NCI-H345 treated with DMSO at 0.1 percent for 48 hours (cell line): Measurements from ENCODE around the gene AXIN2.

Experiments used
- DNase-seq: peaks from one replicate; lab custom pipeline; 2025; ENCODE audit not compliant: unreplicated experiment; lab: John Stamatoyannopoulos, UW

The AXIN2 gene

GRCh38 chr17:65554553-65555223 is 6.8 kb downstream of the AXIN2 start:
- no peak for DNase-seq

GRCh38 chr17:65553646-65554552 is 7.5 kb downstream of the AXIN2 start:
- DNase-seq: no peak

- DNase-seq: no peak
Observed at GRCh38 chr17:65553009-65553645, 8.3 kb downstream of the AXIN2 start.

GRCh38 chr17:65552214-65552613 is 9.2 kb downstream of the AXIN2 start:
- no peak for DNase-seq

- no peak for DNase-seq
Observed at GRCh38 chr17:65551267-65552040, 10.0 kb downstream of the AXIN2 start.

- no peak for DNase-seq
Observed at GRCh38 chr17:65550758-65551157, 10.7 kb downstream of the AXIN2 start.

GRCh38 chr17:65550075-65550662 is 11.3 kb downstream of the AXIN2 start:
- no peak for DNase-seq

GRCh38 chr17:65548269-65548969 is 13.0 kb downstream of the AXIN2 start:
- DNase-seq: no peak

- no peak for DNase-seq
Observed at GRCh38 chr17:65547253-65547670, 14.2 kb downstream of the AXIN2 start.

GRCh38 chr17:65546579-65546978 is 14.9 kb downstream of the AXIN2 start:
- DNase-seq: no peak

GRCh38 chr17:65545705-65546523 is 15.5 kb downstream of the AXIN2 start:
- no peak for DNase-seq

- no peak for DNase-seq
Observed at GRCh38 chr17:65544672-65545071, 16.8 kb downstream of the AXIN2 start.

GRCh38 chr17:65542610-65543009 is 18.8 kb downstream of the AXIN2 start:
- no peak for DNase-seq

- DNase-seq: no peak
Observed at GRCh38 chr17:65542067-65542466, 19.4 kb downstream of the AXIN2 start.

- no peak for DNase-seq
Observed at GRCh38 chr17:65541453-65541852, 20.0 kb downstream of the AXIN2 start.

GRCh38 chr17:65539630-65540266 is 21.7 kb downstream of the AXIN2 start:
- no peak for DNase-seq

- no peak for DNase-seq
Observed at GRCh38 chr17:65538675-65539529, 22.5 kb downstream of the AXIN2 start.
